Hepatocyte (in vitro differentiated cells): ENCODE data around the gene FCMR. TPM values are rescaled to one million over a fixed set of nuclear protein-coding genes. Genes with fewer than 3 reads are reported as not detected.

Experiments
- DNase-seq: peaks from one replicate; pipeline ENCODE4 v3.0.0-alpha.2; 2016; ENCODE audit warnings: low spot score
- H2AFZ ChIP-seq: fragments of 200-600 bp; sonication (generic); 2 replicates; pipeline ENCODE4 v1.6.0; 2016; ENCODE audit warnings: antibody characterized with exemption, mild to moderate bottlenecking
- H3K27ac ChIP-seq: fragments of 200-600 bp; sonication (generic); 2 replicates; pipeline ENCODE4 v1.5.1; 2016; ENCODE audit warnings: mild to moderate bottlenecking
- H3K27me3 ChIP-seq: fragments of 200-600 bp; sonication (generic); 2 replicates; pipeline ENCODE4 v1.6.1; 2016
- H3K36me3 ChIP-seq: fragments of 200-600 bp; sonication (generic); replicated peaks from 2 replicates; pipeline ENCODE4 v1.5.1; 2016; ENCODE audit warnings: low read depth; ENCODE audit not compliant: insufficient read depth
- H3K4me1 ChIP-seq: fragments of 200-600 bp; sonication (generic); 2 replicates; pipeline ENCODE4 v1.5.1; 2016; ENCODE audit warnings: mild to moderate bottlenecking, moderate library complexity; ENCODE audit not compliant: insufficient read depth
- H3K4me2 ChIP-seq: fragments of 200-600 bp; sonication (generic); 2 replicates; pipeline ENCODE4 v1.6.0; 2016
- H3K4me3 ChIP-seq: fragments of 200-600 bp; sonication (generic); 2 replicates; pipeline ENCODE4 v1.5.1; 2016; ENCODE audit warnings: mild to moderate bottlenecking
- H3K79me2 ChIP-seq: fragments of 200-600 bp; sonication (generic); 2 replicates; pipeline ENCODE4 v1.6.0; 2017; ENCODE audit warnings: mild to moderate bottlenecking
- H3K9me2 ChIP-seq: fragments of 200-600 bp; sonication (generic); replicated peaks from 2 replicates; pipeline ENCODE4 v1.6.0; 2017; ENCODE audit warnings: mild to moderate bottlenecking; ENCODE audit not compliant: insufficient read depth
- H3K9me3 ChIP-seq: fragments of 200-600 bp; sonication (generic); 2 replicates; pipeline ENCODE4 v1.5.1; 2016; ENCODE audit warnings: low read depth, mild to moderate bottlenecking
- H4K20me1 ChIP-seq: fragments of 200-600 bp; sonication (generic); 2 replicates; pipeline ENCODE4 v1.6.0; 2016; ENCODE audit warnings: mild to moderate bottlenecking; ENCODE audit not compliant: insufficient read depth, poor library complexity, severe bottlenecking
- CTCF ChIP-seq: fragments of 200-600 bp; sonication (generic); IDR thresholded peaks from 2 replicates; pipeline ENCODE4 v1.5.1; 2016; ENCODE audit warnings: antibody characterized with exemption, mild to moderate bottlenecking; ENCODE audit not compliant: poor library complexity
- EZH2 ChIP-seq: fragments of 200-600 bp; sonication (generic); IDR thresholded peaks from 2 replicates; pipeline ENCODE4 v1.6.1; 2016; ENCODE audit warnings: antibody characterized with exemption, mild to moderate bottlenecking, borderline replicate concordance
- EZH2phosphoT487 ChIP-seq: fragments of 200-600 bp; sonication (generic); IDR thresholded peaks from one replicate; pipeline ENCODE4 v1.6.1; 2018; ENCODE audit warnings: antibody characterized with exemption, mild to moderate bottlenecking, low read depth, moderate library complexity; ENCODE audit not compliant: unreplicated experiment, severe bottlenecking
- WGBS: methylation state at CpG from one replicate; pipeline ENCODE4 v1.1.6; 2016; ENCODE audit warnings: low lambda C conversion rate; ENCODE audit errors: missing lambda C conversion rate; 5-methylcytosine and 5-hydroxymethylcytosine counted together
- polyA plus RNA-seq: library from polyadenylated mRNA; unstranded; fragments of >200 nt; fragmentation: Nextera tagmentation; extraction: Ambion mirVana; gene quantifications from 2 replicates; pipeline ENCODE4 v1.2.1, GENCODE V29; 2016
- total RNA-seq: library from RNA; depleted of rRNA; stranded (reverse); fragments of >200 nt; gene quantifications from 2 replicates; pipeline ENCODE4 v1.2.3, GENCODE V29; 2014

The FCMR gene
- total and polyA plus RNA-seq, 2 experiments from 2014 or later: 0.71 to 0.97 TPM

DNA sequence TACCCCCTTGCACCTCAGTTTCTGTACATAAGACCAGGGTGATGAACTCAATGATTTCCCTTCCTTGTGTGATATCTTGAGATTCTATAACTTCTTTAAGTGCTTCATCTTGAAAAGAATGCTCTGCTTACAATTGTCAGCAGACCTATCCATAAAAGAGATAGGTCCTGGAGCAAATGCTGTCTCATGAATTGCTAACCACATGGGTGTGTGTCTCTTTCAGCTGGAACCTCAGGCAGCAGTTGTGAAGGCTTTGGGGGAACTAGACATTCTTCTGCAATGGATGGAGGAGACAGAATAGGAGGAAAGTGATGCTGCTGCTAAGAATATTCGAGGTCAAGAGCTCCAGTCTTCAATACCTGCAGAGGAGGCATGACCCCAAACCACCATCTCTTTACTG lies 53.5 kb downstream of the FCMR start:
- H3K27me3 ChIP-seq: peaks cover 21% of the 10 kb centered on the region
- H3K9me2 ChIP-seq: no peaks in the 10 kb centered on the region
- WGBS: 57% methylated on average over 1 of the region's 1 CpG
- no peak overlapping the region for H3K4me2 ChIP-seq
- H3K79me2 ChIP-seq: no peaks in the 10 kb centered on the region
- H2AFZ ChIP-seq: no peak overlapping the region
- no peak overlapping the region for H3K4me3 ChIP-seq
- H3K36me3 ChIP-seq: no peaks in the 10 kb centered on the region
- H4K20me1 ChIP-seq: no peaks in the 10 kb centered on the region
- H3K4me1 ChIP-seq: no peaks in the 10 kb centered on the region
- DNase-seq: no peak
- no peak overlapping the region for H3K27ac ChIP-seq
- TF ChIP-seq EZH2 (no peak), CTCF (no peak), EZH2phosphoT487 (no peak)
- H3K9me3 ChIP-seq: no peaks in the 10 kb centered on the region

GRCh38 chr1:206867716-206868115 lies 54.0 kb downstream of the FCMR start:
- Histone ChIP-seq H3K27ac (no peak overlapping the region), H3K4me1 (no peaks in the 10 kb centered on the region)
- no peak for TF ChIP-seq CTCF
- TF ChIP-seq EZH2phosphoT487: no peak
- TF ChIP-seq EZH2: no peak

GRCh38 chr1:206867239-206867638 lies 54.5 kb downstream of the FCMR start:
- no peak overlapping the region for H2AFZ ChIP-seq
- no peaks in the 10 kb centered on the region for H3K9me3 ChIP-seq
- H4K20me1 ChIP-seq: no peaks in the 10 kb centered on the region
- H3K79me2 ChIP-seq: no peaks in the 10 kb centered on the region
- H3K27ac ChIP-seq: no peak overlapping the region
- no peak overlapping the region for H3K4me3 ChIP-seq
- H3K4me1 ChIP-seq: no peaks in the 10 kb centered on the region
- 100% methylated on average over 1 of the region's 1 CpG for WGBS
- H3K36me3 ChIP-seq: no peaks in the 10 kb centered on the region
- TF ChIP-seq EZH2 (no peak), CTCF (no peak), EZH2phosphoT487 (no peak)
- H3K9me2 ChIP-seq: no peaks in the 10 kb centered on the region
- peaks cover 27% of the 10 kb centered on the region for H3K27me3 ChIP-seq
- no peak for DNase-seq
- no peak overlapping the region for H3K4me2 ChIP-seq

More at GRCh38 chr1:206867716-206868115, 54.0 kb downstream of the FCMR start:
- Histone ChIP-seq H3K4me2 (no peak overlapping the region), H4K20me1 (no peaks in the 10 kb centered on the region), H3K9me2 (no peaks in the 10 kb centered on the region), H3K36me3 (no peaks in the 10 kb centered on the region), H3K27me3 (peaks cover 24% of the 10 kb centered on the region), H3K79me2 (no peaks in the 10 kb centered on the region), H3K9me3 (no peaks in the 10 kb centered on the region), H3K4me3 (no peak overlapping the region), H2AFZ (no peak overlapping the region)
- DNase-seq: no peak

DNA sequence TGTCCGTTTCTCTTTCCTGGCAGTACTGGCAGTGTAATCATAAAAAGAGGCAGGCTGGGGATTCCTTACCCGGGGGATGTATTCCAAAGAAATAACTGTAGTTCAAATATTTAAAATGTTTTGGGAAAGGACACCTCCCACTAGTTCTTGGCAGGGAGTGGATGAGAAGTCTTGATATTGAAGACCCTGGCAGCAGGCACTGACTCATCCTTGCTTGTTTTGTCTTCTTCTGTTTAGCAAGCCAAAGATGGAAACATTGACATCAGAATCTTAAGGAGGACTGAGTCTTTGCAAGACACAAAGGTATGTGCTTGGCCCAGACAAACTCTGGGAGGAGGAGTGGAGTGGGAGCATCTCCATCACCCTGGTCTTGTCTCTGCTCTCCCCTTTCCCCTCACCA lies 55.7 kb downstream of the FCMR start:
- peaks cover 28% of the 10 kb centered on the region for H3K27me3 ChIP-seq
- H2AFZ ChIP-seq: no peak overlapping the region
- H3K4me2 ChIP-seq: no peak overlapping the region
- WGBS: 86% methylated on average over 2 of the region's 2 CpGs
- no peak overlapping the region for H3K4me3 ChIP-seq
- no peak for TF ChIP-seq CTCF
- TF ChIP-seq EZH2: no peak
- no peak for TF ChIP-seq EZH2phosphoT487
- no peaks in the 10 kb centered on the region for H3K4me1 ChIP-seq
- no peaks in the 10 kb centered on the region for H3K79me2 ChIP-seq
- no peak overlapping the region for H3K27ac ChIP-seq
- no peaks in the 10 kb centered on the region for H3K9me2 ChIP-seq
- no peaks in the 10 kb centered on the region for H4K20me1 ChIP-seq
- H3K36me3 ChIP-seq: no peaks in the 10 kb centered on the region
- H3K9me3 ChIP-seq: no peaks in the 10 kb centered on the region
- DNase-seq: no peak
